Keratinocyte (primary cell): ENCODE data around the gene NECAP2. TPM values are rescaled to one million over a fixed set of nuclear protein-coding genes. Genes with fewer than 3 reads are reported as not detected.

Experiments
- DNase-seq: peaks from one replicate; pipeline ENCODE4 v3.0.0-alpha.2; 2011; ENCODE audit warnings: low read depth, missing footprints, low spot score
- FAIRE-seq: peaks from 2 replicates; lab custom pipeline; 2011; peaks lifted over from hg19 to GRCh38; lab: Jason Lieb, UNC
- H2AFZ ChIP-seq: 2 replicates; pipeline ENCODE4 v1.6.0; 2012; ENCODE audit warnings: low read length, control low read depth, inconsistent platforms; ENCODE audit not compliant: control insufficient read depth
- H3K27ac ChIP-seq: 2 replicates; pipeline ENCODE4 v1.5.1; 2011; ENCODE audit warnings: low read length; ENCODE audit not compliant: control insufficient read depth, insufficient read depth
- H3K27me3 ChIP-seq: 3 replicates; pipeline ENCODE4 v1.6.0; 2011; ENCODE audit warnings: low read length; ENCODE audit not compliant: control insufficient read depth, insufficient read depth; ENCODE audit errors: extremely low read depth
- H3K36me3 ChIP-seq, 2 experiments: 2 replicates in 1 of 2; 3 replicates in 1 of 2; pipeline ENCODE4 v1.5.1; 2011; ENCODE audit warnings: low read length in 2 of 2, mild to moderate bottlenecking in 1 of 2; ENCODE audit not compliant: control insufficient read depth in 2 of 2, insufficient read depth in 2 of 2; ENCODE audit errors: extremely low read depth in 1 of 2
- H3K4me1 ChIP-seq: 3 replicates; pipeline ENCODE4 v1.5.1; 2011; ENCODE audit warnings: low read length; ENCODE audit not compliant: control insufficient read depth, insufficient read depth; ENCODE audit errors: extremely low read depth
- H3K4me2 ChIP-seq: 3 replicates; pipeline ENCODE4 v1.6.0; 2011; ENCODE audit warnings: low read depth, low read length; ENCODE audit not compliant: control insufficient read depth, insufficient read depth; ENCODE audit errors: extremely low read depth
- H3K4me3 ChIP-seq, 3 experiments: fragments of 200-600 bp in 1 of 3; sonication (generic) in 1 of 3; 2 replicates in 2 of 3; 3 replicates in 1 of 3; pipeline ENCODE4 v1.5.1; 2011 to 2016; ENCODE audit warnings: low read length in 3 of 3, mild to moderate bottlenecking in 3 of 3, control low read depth in 2 of 3, inconsistent platforms in 1 of 3, low read depth in 1 of 3, mixed read lengths in 1 of 3, mixed run types in 1 of 3, moderate library complexity in 1 of 3; ENCODE audit not compliant: control insufficient read depth in 2 of 3, insufficient read depth in 2 of 3; ENCODE audit errors: extremely low read depth in 1 of 3
- H3K79me2 ChIP-seq: 2 replicates; pipeline ENCODE4 v1.6.0; 2012; ENCODE audit warnings: low read length; ENCODE audit not compliant: control insufficient read depth, insufficient read depth
- H3K9ac ChIP-seq: 3 replicates; pipeline ENCODE4 v1.6.0; 2011; ENCODE audit warnings: low read length; ENCODE audit not compliant: control insufficient read depth, insufficient read depth; ENCODE audit errors: extremely low read depth
- H3K9me1 ChIP-seq: 3 replicates; pipeline ENCODE4 v1.6.0; 2011; ENCODE audit warnings: low read length; ENCODE audit not compliant: control insufficient read depth, insufficient read depth; ENCODE audit errors: extremely low read depth
- H3K9me3 ChIP-seq: 2 replicates; pipeline ENCODE4 v1.5.1; 2012; ENCODE audit warnings: low read depth, low read length; ENCODE audit not compliant: control insufficient read depth
- H4K20me1 ChIP-seq: 3 replicates; pipeline ENCODE4 v1.6.0; 2011; ENCODE audit warnings: low read length; ENCODE audit not compliant: control insufficient read depth, insufficient read depth; ENCODE audit errors: extremely low read depth
- CTCF ChIP-seq, 3 experiments: IDR thresholded peaks in 1 of 3; conservative IDR thresholded peaks in 1 of 3; optimal IDR thresholded peaks in 1 of 3; 2 replicates in 2 of 3; 3 replicates in 1 of 3; pipeline versions ENCODE3 to v1.5.1; 2011; ENCODE audit warnings: low read length in 3 of 3, mild to moderate bottlenecking in 3 of 3, moderate library complexity in 2 of 3, control low read depth in 1 of 3, inconsistent platforms in 1 of 3; ENCODE audit not compliant: insufficient read depth in 2 of 3; ENCODE audit errors: extremely low read depth in 1 of 3
- EZH2 ChIP-seq: IDR thresholded peaks from one replicate; pipeline ENCODE4 v1.6.1; 2012; ENCODE audit warnings: inconsistent platforms, mild to moderate bottlenecking, low read length, moderate library complexity
- dilution Hi-C: fragments of 300-500 bp; cut with MboI; formaldehyde crosslinking; loops from one replicate; pipeline ENCODE4 v1.7.0; 2020; ENCODE audit warnings: low sequenced_read_pairs; ENCODE audit not compliant: extremely low pct_ligation_motif_present
- polyA plus RNA-seq, 5 experiments: library from polyadenylated mRNA; depleted of rRNA in 3 of 5; stranded (reverse) in 3 of 5; stranded (forward) in 1 of 5; unstranded in 1 of 5; fragments of >200 nt; gene quantifications; 1 replicate in 1 of 5; 2 replicates in 3 of 5; 3 replicates in 1 of 5; pipeline versions ENCODE4 v1.2.1 to v1.2.3, GENCODE V29; 2011 to 2012; ENCODE audit warnings: missing spikeins in 2 of 5, low read depth in 1 of 5, low replicate concordance in 1 of 5

Gene NECAP2
- polyA plus RNA-seq, 1 donor (not counting 4 experiments of a cell fraction or from before 2014, with no cell fraction given), result 75.7 TPM

- no peaks in the 10 kb centered on the region for H3K9me1 ChIP-seq
- no peak for FAIRE-seq
- no peak overlapping the region for H3K4me2 ChIP-seq
- no peak overlapping the region for H2AFZ ChIP-seq
- H3K27ac ChIP-seq, result no peak overlapping the region
- H3K36me3 ChIP-seq, result peaks cover 18 to 27% of the 10 kb centered on the region in 2 experiments
- H3K27me3 ChIP-seq, result no peaks in the 10 kb centered on the region
- no peaks in the 10 kb centered on the region for H4K20me1 ChIP-seq
- no peak for TF ChIP-seq CTCF (optimal IDR thresholded peaks at IDR 0.05 in 1 of 3, IDR thresholded peaks at IDR 0.05 in 1 of 3, conservative IDR thresholded peaks at IDR 0.05 in 1 of 3; ENCODE audit: extremely low read depth in 1 of 3, insufficient read depth in 2 of 3, low read length in 3 of 3)
- no peak for TF ChIP-seq EZH2
- no peaks in the 10 kb centered on the region for H3K9me3 ChIP-seq
- no peak for DNase-seq
- H3K79me2 ChIP-seq, result no peaks in the 10 kb centered on the region
- dilution Hi-C loops, result no loop called here
- H3K9ac ChIP-seq, result no peak overlapping the region
- H3K4me3 ChIP-seq, result no peak overlapping the region
- H3K4me1 ChIP-seq, result no peaks in the 10 kb centered on the region
Observed at GRCh38 chr1:16461681-16462080, 21.2 kb downstream of the NECAP2 start.

GRCh38 chr1:16462773-16463330 is 22.3 kb downstream of the NECAP2 start:
- Histone ChIP-seq H3K36me3 (peaks cover 14 to 23% of the 10 kb centered on the region in 2 experiments), H3K27ac (no peak overlapping the region), H3K9ac (no peak overlapping the region), H3K27me3 (no peaks in the 10 kb centered on the region), H3K4me2 (no peak overlapping the region), H3K9me1 (no peaks in the 10 kb centered on the region), H3K4me3 (no peak overlapping the region), H3K79me2 (no peaks in the 10 kb centered on the region), H4K20me1 (no peaks in the 10 kb centered on the region), H3K4me1 (no peaks in the 10 kb centered on the region), H2AFZ (no peak overlapping the region), H3K9me3 (no peaks in the 10 kb centered on the region)
- dilution Hi-C loops, result no loop called here
- DNase-seq (no peak), FAIRE-seq (no peak)
- TF ChIP-seq CTCF (optimal IDR thresholded peaks at IDR 0.05 in 1 of 3, IDR thresholded peaks at IDR 0.05 in 1 of 3, conservative IDR thresholded peaks at IDR 0.05 in 1 of 3; ENCODE audit: extremely low read depth in 1 of 3, insufficient read depth in 2 of 3, low read length in 3 of 3), result no peak
- TF ChIP-seq EZH2, result no peak
